Colonic mucosa (tissue), 4 donors: ENCODE data around the gene UCK1. TPM values are rescaled to one million over a fixed set of nuclear protein-coding genes. Genes with fewer than 3 reads are reported as not detected.

Source experiments
- DNase-seq: peaks from one replicate; pipeline ENCODE4 v3.0.0-alpha.2; 2020
- H3K27ac ChIP-seq: fragments of 200-600 bp; one replicate; pipeline ENCODE4 v1.8.0; 2021
- H3K27me3 ChIP-seq: fragments of 200-600 bp; one replicate; pipeline ENCODE4 v1.8.0; 2021
- H3K36me3 ChIP-seq: fragments of 200-600 bp; one replicate; pipeline ENCODE4 v1.8.0; 2021
- H3K4me1 ChIP-seq: fragments of 200-600 bp; one replicate; pipeline ENCODE4 v1.8.0; 2021; ENCODE audit warnings: mild to moderate bottlenecking
- H3K4me3 ChIP-seq: fragments of 200-600 bp; one replicate; pipeline ENCODE4 v1.8.0; 2021
- H3K9ac ChIP-seq, 2 donors: one replicate each; pipeline ENCODE4 v1.7.0; 2013; ENCODE audit warnings: control low read depth in 2 of 2, low read depth in 2 of 2, low read length in 2 of 2
- H3K9me3 ChIP-seq: fragments of 200-600 bp; one replicate; pipeline ENCODE4 v1.8.0; 2021
- CTCF ChIP-seq: fragments of 200-600 bp; IDR thresholded peaks from one replicate; pipeline ENCODE4 v1.8.0; 2022; ENCODE audit warnings: antibody characterized with exemption, mild to moderate bottlenecking
- intact Hi-C: fragments of 100-400 bp; cut with DNase I; formaldehyde crosslinking; loops from one replicate; pipeline ENCODE4 v1.14.1; 2022
- total RNA-seq, 2 donors: library from RNA; stranded (reverse); fragmentation: NEBNext Ultra II Directional in 1 of 2; extraction: Animal tissue kit (Norgen Biotek cat#: 25700) in 1 of 2; gene quantifications; one replicate each; pipeline ENCODE4 v1.2.1, GENCODE V29; 2021
- donor health status: healthy.
- donor health status: DM: no; HTN: no; CAD: no.
- donor health status: DM: no; HTN: no; CAD: no.

The UCK1 gene
- total RNA-seq, 2 donors from 2014 or later, result 20.2 to 29.3 TPM

DNA sequence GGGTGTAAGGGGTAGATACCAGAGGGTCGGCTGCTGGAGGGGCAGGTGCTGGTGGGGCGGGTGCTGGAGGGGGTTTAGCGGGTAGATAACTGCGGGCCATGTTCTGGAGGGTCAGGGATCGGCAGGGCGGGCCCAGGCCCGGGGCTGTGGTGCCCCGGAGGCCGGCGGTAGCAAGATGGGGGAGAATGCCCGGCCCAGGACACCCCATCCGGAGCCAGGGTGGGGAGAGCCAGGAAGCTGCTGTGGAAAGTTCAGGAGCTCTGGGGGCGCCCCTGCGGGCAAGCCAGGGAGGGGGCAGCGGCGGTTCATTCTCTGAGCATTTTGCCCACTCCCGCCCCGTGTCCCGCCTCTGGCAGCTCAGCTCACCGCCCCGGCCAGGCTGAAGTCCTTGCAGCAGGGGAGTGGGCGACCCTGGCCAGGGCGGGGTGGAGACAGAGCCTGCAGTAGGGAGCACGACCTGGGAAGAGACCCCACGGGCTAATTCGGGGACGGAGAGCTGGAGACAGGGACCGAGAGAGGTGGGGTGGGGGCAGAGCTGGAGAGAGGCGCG lies 14.8 kb upstream of the UCK1 start:
- TF ChIP-seq CTCF, result no peak
- DNase-seq, result peak; percentile 33
- peak overlapping the region; percentile 12 to 68 for H3K9ac ChIP-seq
- peaks cover 6% of the 10 kb centered on the region for H3K4me1 ChIP-seq
- no peaks in the 10 kb centered on the region for H3K36me3 ChIP-seq
- no peaks in the 10 kb centered on the region for H3K9me3 ChIP-seq
- no peak overlapping the region for H3K27ac ChIP-seq
- peaks cover 14% of the 10 kb centered on the region for H3K27me3 ChIP-seq
- peak overlapping the region; percentile 30 for H3K4me3 ChIP-seq
- intact Hi-C loops, result no loop called here

DNA sequence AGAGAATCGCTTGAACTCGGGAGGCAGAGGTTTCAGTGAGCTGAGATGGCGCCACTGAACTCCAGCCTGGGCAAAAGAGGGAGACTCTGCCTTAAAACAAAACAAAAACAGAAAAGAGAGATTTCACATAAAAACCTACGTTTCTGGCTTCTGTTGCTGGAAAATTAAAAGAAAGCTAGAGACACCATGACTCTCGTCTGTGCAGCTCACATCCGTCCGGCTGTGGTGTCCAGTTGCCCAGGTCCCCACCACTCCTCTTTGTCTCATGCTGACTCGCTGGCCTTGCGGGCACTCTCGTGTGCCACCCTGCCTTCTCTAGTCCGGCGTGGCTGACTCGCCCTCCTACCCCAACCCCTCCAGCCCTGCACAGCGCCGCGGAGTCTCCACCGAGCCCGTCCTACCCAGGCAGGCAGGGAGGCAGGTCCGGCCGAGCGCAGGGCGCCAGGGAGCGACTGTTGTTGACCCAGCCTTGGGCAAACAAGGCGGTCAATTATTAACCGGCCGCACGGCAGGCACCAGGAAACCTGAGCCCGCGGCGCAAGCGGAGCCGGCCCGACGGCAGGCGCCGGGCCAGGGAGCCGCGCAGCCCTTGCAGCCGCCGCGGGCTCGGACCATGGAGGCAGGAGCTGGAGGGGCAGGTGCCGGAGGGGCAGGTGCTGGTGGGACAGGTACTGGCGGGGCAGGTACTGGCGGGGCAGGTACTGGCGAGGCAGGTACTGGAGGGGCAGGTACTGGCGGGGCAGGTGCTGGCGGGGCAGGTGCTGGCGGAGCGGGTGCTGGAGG lies 14.1 kb upstream of the UCK1 start, which contains the start of gene PRRT1B:
PRRT1B (plus strand) TSS at position 521 of the 783 bp plus-strand sequence; CDS start at position 614, 93 bp downstream.
- H3K4me1 ChIP-seq, result peaks cover 6% of the 10 kb centered on the region
- peak within 1 kb of the TSS; percentile 30 for H3K4me3 ChIP-seq
- no peak within 1 kb of the TSS for H3K27ac ChIP-seq
- no peak for TF ChIP-seq CTCF
- intact Hi-C loops, result no loop called here
- no peaks in the 10 kb centered on the region for H3K36me3 ChIP-seq
- H3K9ac ChIP-seq, result peak within 1 kb of the TSS; percentile 12 to 68
- H3K27me3 ChIP-seq, result peaks cover 14% of the 10 kb centered on the region
- H3K9me3 ChIP-seq, result no peaks in the 10 kb centered on the region
- DNase-seq, result peak; percentile 92

GRCh38 chr9:131543141-131543540 lies 12.1 kb upstream of the UCK1 start:
- no peak overlapping the region for H3K9ac ChIP-seq
- H3K36me3 ChIP-seq, result no peaks in the 10 kb centered on the region
- peaks cover 14% of the 10 kb centered on the region for H3K27me3 ChIP-seq
- no peak for TF ChIP-seq CTCF
- intact Hi-C loops, result no loop called here
- H3K27ac ChIP-seq, result no peak overlapping the region
- DNase-seq, result no peak
- H3K9me3 ChIP-seq, result no peaks in the 10 kb centered on the region
- peaks cover 6% of the 10 kb centered on the region for H3K4me1 ChIP-seq
- no peak overlapping the region for H3K4me3 ChIP-seq

GRCh38 chr9:131539223-131539923 lies 8.3 kb upstream of the UCK1 start:
- H3K9ac ChIP-seq, result no peak overlapping the region
- no peaks in the 10 kb centered on the region for H3K4me1 ChIP-seq
- no peak overlapping the region for H3K4me3 ChIP-seq
- intact Hi-C loops, result no loop called here
- TF ChIP-seq CTCF, result no peak
- no peaks in the 10 kb centered on the region for H3K36me3 ChIP-seq
- H3K27ac ChIP-seq, result no peak overlapping the region
- no peak for DNase-seq
- H3K27me3 ChIP-seq, result no peaks in the 10 kb centered on the region
- H3K9me3 ChIP-seq, result no peaks in the 10 kb centered on the region

- Histone ChIP-seq H3K27ac (no peak overlapping the region), H3K27me3 (no peaks in the 10 kb centered on the region), H3K9me3 (no peaks in the 10 kb centered on the region), H3K9ac (no peak overlapping the region), H3K4me1 (no peaks in the 10 kb centered on the region), H3K4me3 (no peak overlapping the region), H3K36me3 (no peaks in the 10 kb centered on the region)
- no peak for DNase-seq
- intact Hi-C loops, result no loop called here
- TF ChIP-seq CTCF, result no peak
Measured at GRCh38 chr9:131537946-131538345, 6.9 kb upstream of the UCK1 start.
